Measurements from ENCODE around the gene ZNF516. TPM values are rescaled to one million over a fixed set of nuclear protein-coding genes. Genes with fewer than 3 reads are reported as not detected.
A peak's percentile ranks its signal among the peaks of the same experiment; 100 is the strongest.

ZNF516 gene
- total and polyA plus RNA-seq, 2 of the 4 experiments (the other 2 are of a cell fraction) = 7.9 to 16.9 TPM

GRCh38 chr18:76461148-76461547 lies 33.9 kb downstream of the ZNF516 start:
- no TSS peak for BruUV-seq (replicated peaks)
- no peak overlapping the region for H3K56ac ChIP-seq (ENCODE audit: extremely low read depth, insufficient read depth, low read length)
- ATAC-seq (ENCODE audit: low read depth) (no peak), DNase-seq (no peak)
- in situ Hi-C loops (cut with MboI; ENCODE audit: low sequenced_read_pairs) = loop anchor here (25.0 kb wide), 1 partner anchor 651 kb away; no protein-coding TSS in a partner anchor
- CTCF ChIA-PET = no interaction called here
- H3K27ac ChIP-seq (ENCODE audit: insufficient read depth, low read length) = no peak overlapping the region
- POLR2A ChIA-PET (ENCODE audit: unreplicated experiment) = no interaction called here
- intact Hi-C loops (cut with micrococcal nuclease) = no loop called here
- H2BK20ac ChIP-seq (ENCODE audit: low read depth, low read length) = no peak overlapping the region
- peak overlapping the region in 1 of 2 experiments; percentile 64; a peak in 1 of 4 replicates for H4K8ac ChIP-seq (ENCODE audit: low read depth in 2 of 2, low read length in 2 of 2)
- 0 out of 3 replicates have a peak overlapping the region, but pooled peaks have one; percentile 55 for H2BK15ac ChIP-seq (ENCODE audit: low read depth, low read length)
- H3K4me2 ChIP-seq (ENCODE audit: low read depth, low read length) = no peak overlapping the region
- TF ChIP-seq MAZ (IDR thresholded peaks at IDR 0.05; ENCODE audit: borderline replicate concordance, low read depth, low read length) = no peak
- TF ChIP-seq RCOR1 (IDR thresholded peaks at IDR 0.05; ENCODE audit: insufficient replicate concordance, low read length) = no peak
- no peak for TF ChIP-seq SMC3 (IDR thresholded peaks at IDR 0.05; ENCODE audit: low read depth, low read length)
- TF ChIP-seq CTCF (conservative IDR thresholded peaks at IDR 0.05; ENCODE audit: low read depth, low read length) = no peak
- no peak overlapping the region for H4K5ac ChIP-seq (ENCODE audit: low read depth, low read length)
- no peak overlapping the region for H2AFZ ChIP-seq (replicated peaks; ENCODE audit: low read length, poor library complexity)
- no peak overlapping the region for H3K18ac ChIP-seq (ENCODE audit: low read depth, low read length)
- H3K4me1 ChIP-seq (ENCODE audit: control insufficient read depth, insufficient read depth, low read length) = peaks cover 32% of the 10 kb centered on the region
- H3K23ac ChIP-seq (ENCODE audit: low read depth, low read length) = no peak overlapping the region
- H3K27me3 ChIP-seq (ENCODE audit: control insufficient read depth, insufficient read depth, low read length) = no peaks in the 10 kb centered on the region
- peak overlapping the region; percentile 51 for H2BK120ac ChIP-seq (ENCODE audit: low read depth, low read length)
- H2BK5ac ChIP-seq (ENCODE audit: low read depth, low read length, poor library complexity, severe bottlenecking) = peak overlapping the region; percentile 4
- peaks cover 36 to 96% of the 10 kb centered on the region in 2 experiments for H3K79me1 ChIP-seq (ENCODE audit: low read depth in 1 of 2, low read length in 2 of 2)
- peak overlapping the region; percentile 62; the same call in 1 of the 2 replicates for H3K4ac ChIP-seq (ENCODE audit: low read depth, low read length)
- H4K91ac ChIP-seq (ENCODE audit: insufficient read depth, low read depth, low read length) = peak overlapping the region; percentile 46; the same call in 1 of the 2 replicates
- peak overlapping the region; percentile 5 for H2AK9ac ChIP-seq (replicated peaks; ENCODE audit: low read depth, low read length, poor library complexity)
- peaks cover 21% of the 10 kb centered on the region for H3K36me3 ChIP-seq (ENCODE audit: control insufficient read depth, insufficient read depth, low read length)
- peaks cover 64% of the 10 kb centered on the region for H4K20me1 ChIP-seq (ENCODE audit: insufficient read depth, low read length)
- no peaks in the 10 kb centered on the region for H3K9me3 ChIP-seq (ENCODE audit: control insufficient read depth, insufficient read depth, low read length)
- peaks cover 29% of the 10 kb centered on the region for H3K9me1 ChIP-seq (ENCODE audit: insufficient read depth, low read length)
- dilution Hi-C loops (cut with HindIII; ENCODE audit: low sequenced_read_pairs, unreplicated experiment) = no loop called here
- H3K14ac ChIP-seq (replicated peaks; ENCODE audit: low read depth, low read length) = no peak overlapping the region
- H3K4me3 ChIP-seq (ENCODE audit: insufficient read depth, low read depth, low read length) = no peak overlapping the region
- no CpG with 5 or more reads among the region's 8 CpGs for WGBS, 2 experiments (ENCODE audit: extremely low coverage in 2 of 2, insufficient read length in 1 of 2)
- H2AK5ac ChIP-seq (ENCODE audit: low read depth, low read length) = peak overlapping the region; percentile 77
- H3K9ac ChIP-seq (ENCODE audit: low read depth, low read length) = no peak overlapping the region
